Measurements from ENCODE around the gene OR2T27. TPM values are rescaled to one million over a fixed set of nuclear protein-coding genes. Genes with fewer than 3 reads are reported as not detected.

The OR2T27 gene
- total and polyA plus RNA-seq, 2 donors (not counting 3 experiments of a cell fraction or from before 2014, with no cell fraction given) = not detected

DNA sequence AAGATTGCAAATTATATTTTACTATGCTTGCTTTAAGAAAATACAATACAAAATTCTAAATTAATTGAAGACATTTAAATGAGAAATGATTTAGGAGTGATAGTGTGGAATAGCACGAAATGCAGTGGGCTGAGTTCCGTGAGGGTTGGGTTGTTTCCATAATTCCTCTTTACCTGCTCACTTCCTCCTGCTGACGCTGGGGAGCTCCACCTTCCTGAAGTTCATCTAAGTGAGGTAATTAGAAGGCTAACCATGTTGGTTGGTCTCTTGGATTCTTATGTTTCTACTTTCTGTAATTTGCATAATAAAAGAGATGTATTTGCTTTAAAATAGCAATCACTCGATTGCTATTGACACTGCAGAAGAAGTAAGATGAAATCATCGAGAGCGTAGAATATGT is 42.6 kb upstream of the OR2T27 start:
- Histone ChIP-seq H2AFZ (ENCODE audit: low read depth, low read length) (no peak overlapping the region), H3K9me1 (replicated peaks; ENCODE audit: control insufficient read depth, extremely low read depth, insufficient read depth, low read length) (no peaks in the 10 kb centered on the region), H3K9ac (replicated peaks; ENCODE audit: extremely low read depth, insufficient read depth, low read length) (no peak overlapping the region), H4K20me1 (replicated peaks; ENCODE audit: control insufficient read depth, extremely low read depth, insufficient read depth, low read length) (no peaks in the 10 kb centered on the region), H3K27me3 (ENCODE audit: control insufficient read depth in 2 of 2, insufficient read depth in 2 of 2, low read length in 2 of 2) (no peaks in the 10 kb centered on the region), H3K79me2 (ENCODE audit: control insufficient read depth, insufficient read depth, low read length) (no peaks in the 10 kb centered on the region), H3K4me3 (replicated peaks in 1 of 3; ENCODE audit: insufficient read depth in 1 of 3, low read depth in 1 of 3, low read length in 3 of 3) (no peak overlapping the region), H3K36me3 (ENCODE audit: control insufficient read depth in 2 of 2, extremely low read depth in 1 of 2, insufficient read depth in 2 of 2, low read length in 2 of 2) (no peaks in the 10 kb centered on the region), H3K9me3 (replicated peaks; ENCODE audit: control insufficient read depth, insufficient read depth, low read length) (peaks cover 6% of the 10 kb centered on the region), H3K27ac (ENCODE audit: insufficient read depth, low read depth, low read length) (no peak overlapping the region), H3K4me2 (ENCODE audit: insufficient read depth, low read length) (no peak overlapping the region), H3K4me1 (ENCODE audit: control insufficient read depth, extremely low read depth, insufficient read depth, low read length) (no peaks in the 10 kb centered on the region)
- no peak for DNase-seq (ENCODE audit: low read depth, low spot score)
- dilution Hi-C loops (cut with MboI; ENCODE audit: extremely low pct_ligation_motif_present, low sequenced_read_pairs) = no loop called here
- POLR2A ChIA-PET = no interaction called here
- intact Hi-C loops (cut with micrococcal nuclease) = no loop called here
- CTCF ChIA-PET = no interaction called here
- TF ChIP-seq GATA2 (IDR thresholded peaks at IDR 0.05; ENCODE audit: insufficient read depth, insufficient read length, low read depth, low read length) (no peak), JUN (IDR thresholded peaks at IDR 0.05; ENCODE audit: borderline replicate concordance, insufficient read depth, insufficient read length, low read depth) (no peak), CTCF (IDR thresholded peaks at IDR 0.05; ENCODE audit: extremely low read depth in 1 of 2, insufficient read depth in 1 of 2, low read depth in 1 of 2, low read length in 2 of 2) (no peak), MYC (IDR thresholded peaks at IDR 0.05; ENCODE audit: low read depth, low read length) (no peak)
- FAIRE-seq = no peak
- no TSS peak for BruUV-seq (replicated peaks)

DNA sequence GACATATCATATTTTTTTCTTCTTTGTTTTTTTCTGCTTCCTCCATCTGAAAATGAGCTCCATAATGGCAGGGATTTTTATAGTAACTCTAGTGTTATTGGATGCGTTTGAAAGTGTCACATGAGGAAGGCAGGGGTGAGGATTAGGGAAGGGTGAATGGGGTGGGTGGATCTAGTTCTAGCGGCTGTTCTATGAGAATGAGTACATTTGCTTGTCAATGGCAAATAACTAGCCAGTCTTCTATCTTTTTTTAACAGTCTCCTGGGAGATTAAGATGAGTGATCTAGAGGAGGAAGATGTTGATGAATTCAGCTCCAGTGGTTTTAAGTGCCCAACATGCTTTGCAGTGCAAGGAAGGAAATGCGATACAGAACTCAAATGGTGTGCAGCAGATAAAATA is 41.4 kb upstream of the OR2T27 start:
- intact Hi-C loops (cut with micrococcal nuclease) (no loop called here), dilution Hi-C loops (cut with MboI; ENCODE audit: extremely low pct_ligation_motif_present, low sequenced_read_pairs) (no loop called here)
- DNase-seq (ENCODE audit: low read depth, low spot score) (no peak), FAIRE-seq (no peak)
- Histone ChIP-seq H3K9me3 (replicated peaks; ENCODE audit: control insufficient read depth, insufficient read depth, low read length) (peaks cover 6% of the 10 kb centered on the region), H3K79me2 (ENCODE audit: control insufficient read depth, insufficient read depth, low read length) (no peaks in the 10 kb centered on the region), H3K4me3 (replicated peaks in 1 of 3; ENCODE audit: insufficient read depth in 1 of 3, low read depth in 1 of 3, low read length in 3 of 3) (no peak overlapping the region), H3K4me1 (ENCODE audit: control insufficient read depth, extremely low read depth, insufficient read depth, low read length) (no peaks in the 10 kb centered on the region), H3K27me3 (ENCODE audit: control insufficient read depth in 2 of 2, insufficient read depth in 2 of 2, low read length in 2 of 2) (no peaks in the 10 kb centered on the region), H3K9ac (replicated peaks; ENCODE audit: extremely low read depth, insufficient read depth, low read length) (no peak overlapping the region), H4K20me1 (replicated peaks; ENCODE audit: control insufficient read depth, extremely low read depth, insufficient read depth, low read length) (no peaks in the 10 kb centered on the region), H3K36me3 (ENCODE audit: control insufficient read depth in 2 of 2, extremely low read depth in 1 of 2, insufficient read depth in 2 of 2, low read length in 2 of 2) (no peaks in the 10 kb centered on the region), H2AFZ (ENCODE audit: low read depth, low read length) (no peak overlapping the region), H3K4me2 (ENCODE audit: insufficient read depth, low read length) (no peak overlapping the region), H3K27ac (ENCODE audit: insufficient read depth, low read depth, low read length) (no peak overlapping the region), H3K9me1 (replicated peaks; ENCODE audit: control insufficient read depth, extremely low read depth, insufficient read depth, low read length) (no peaks in the 10 kb centered on the region)
- BruUV-seq (replicated peaks) = no TSS peak
- ChIA-PET CTCF (no interaction called here), POLR2A (no interaction called here)
- TF ChIP-seq POLR2AphosphoS5 (IDR thresholded peaks at IDR 0.05; ENCODE audit: insufficient read depth, low read depth, low read length) (no peak), EZH2 (IDR thresholded peaks at IDR 0.05; ENCODE audit: borderline replicate concordance, low read depth, low read length, severe bottlenecking) (no peak), CTCF (IDR thresholded peaks at IDR 0.05; ENCODE audit: extremely low read depth in 1 of 2, insufficient read depth in 1 of 2, low read depth in 1 of 2, low read length in 2 of 2) (no peak), FOS (IDR thresholded peaks at IDR 0.05; ENCODE audit: borderline replicate concordance, insufficient read depth, low read length) (no peak)
